Fibroblast of skin of back (primary cell): Measurements from ENCODE around the gene FRK.

Experiments
- DNase-seq: peaks from one replicate; pipeline ENCODE4 v3.0.0-alpha.2; 2013

Gene FRK

GRCh38 chr6:116035616-116036015, 25.1 kb downstream of the FRK start:
- no peak for DNase-seq

GRCh38 chr6:116034327-116034726, 26.4 kb downstream of the FRK start:
- peak; percentile 46 for DNase-seq

- no peak for DNase-seq
Measured at GRCh38 chr6:116033687-116034303, 26.9 kb downstream of the FRK start.

- no peak for DNase-seq
Measured at GRCh38 chr6:116030770-116031169, 29.9 kb downstream of the FRK start.

- no peak for DNase-seq
Measured at GRCh38 chr6:116029535-116029934, 31.2 kb downstream of the FRK start.

GRCh38 chr6:116028233-116028632, 32.5 kb downstream of the FRK start:
- no peak for DNase-seq

- DNase-seq: no peak
Measured at GRCh38 chr6:116027801-116028200, 32.9 kb downstream of the FRK start.

- DNase-seq: no peak
Measured at GRCh38 chr6:116025405-116025804, 35.3 kb downstream of the FRK start.

- no peak for DNase-seq
Measured at GRCh38 chr6:116022841-116023445, 37.7 kb downstream of the FRK start.

- DNase-seq: no peak
Measured at GRCh38 chr6:116020738-116021137, 40.0 kb downstream of the FRK start.

GRCh38 chr6:116019428-116019827, 41.3 kb downstream of the FRK start:
- no peak for DNase-seq

GRCh38 chr6:116018976-116019375, 41.7 kb downstream of the FRK start:
- DNase-seq: no peak

GRCh38 chr6:116017546-116018295, 43.0 kb downstream of the FRK start:
- no peak for DNase-seq

- peak; percentile 33 for DNase-seq
Measured at GRCh38 chr6:116016846-116017545, 43.7 kb downstream of the FRK start.

GRCh38 chr6:116015983-116016382, 44.7 kb downstream of the FRK start:
- DNase-seq: no peak

GRCh38 chr6:116015561-116015960, 45.1 kb downstream of the FRK start:
- DNase-seq: no peak

GRCh38 chr6:116012951-116013350, 47.7 kb downstream of the FRK start:
- DNase-seq: no peak

- peak; percentile 37 for DNase-seq
Measured at GRCh38 chr6:116012471-116012949, 48.2 kb downstream of the FRK start.

- no peak for DNase-seq
Measured at GRCh38 chr6:116011520-116011919, 49.2 kb downstream of the FRK start.

GRCh38 chr6:116010790-116011401, 49.8 kb downstream of the FRK start:
- DNase-seq: peak; percentile 70

- no peak for DNase-seq
Measured at GRCh38 chr6:116010386-116010785, 50.3 kb downstream of the FRK start.

- DNase-seq: peak; percentile 79
Measured at GRCh38 chr6:116008470-116009243, 52.0 kb downstream of the FRK start.
